ENCODE results near the gene GIMAP1. TPM values are rescaled to one million over a fixed set of nuclear protein-coding genes. Genes with fewer than 3 reads are reported as not detected.

GIMAP1 gene
- total RNA-seq, 1 donor from 2014 or later, result 5.2 TPM

- Histone ChIP-seq H3K27me3 (no peaks in the 10 kb centered on the region), H3K27ac (no peak overlapping the region), H3K9me3 (no peaks in the 10 kb centered on the region), H3K4me1 (no peaks in the 10 kb centered on the region), H3K36me3 (no peaks in the 10 kb centered on the region), H3K4me3 (no peak overlapping the region)
- DNase-seq (ENCODE audit: extremely low spot score in 2 of 2), result no peak
- intact Hi-C loops (cut with DNase I), result no loop called here
- TF ChIP-seq POLR2A (IDR thresholded peaks at IDR 0.05), result no peak
- no peak for TF ChIP-seq POLR2AphosphoS5 (IDR thresholded peaks at IDR 0.05; ENCODE audit: insufficient read depth in 1 of 2, low read depth in 1 of 2)
- no peak for TF ChIP-seq CTCF (IDR thresholded peaks at IDR 0.05)
Observed at GRCh38 chr7:150728011-150728410, 11.6 kb downstream of the GIMAP1 start.

- intact Hi-C loops (cut with DNase I), result no loop called here
- H3K4me3 ChIP-seq, result no peak overlapping the region
Observed at GRCh38 chr7:150728609-150729008, 12.2 kb downstream of the GIMAP1 start.

GRCh38 chr7:150731916-150732315 is 15.5 kb downstream of the GIMAP1 start:
- no peaks in the 10 kb centered on the region for H3K36me3 ChIP-seq
- no peaks in the 10 kb centered on the region for H3K27me3 ChIP-seq
- no peak for DNase-seq (ENCODE audit: extremely low spot score in 2 of 2)
- no peak overlapping the region for H3K4me3 ChIP-seq
- H3K4me1 ChIP-seq, result no peaks in the 10 kb centered on the region
- intact Hi-C loops (cut with DNase I), result no loop called here
- no peak for TF ChIP-seq POLR2A (IDR thresholded peaks at IDR 0.05)
- TF ChIP-seq CTCF (IDR thresholded peaks at IDR 0.05), result no peak
- no peak for TF ChIP-seq POLR2AphosphoS5 (IDR thresholded peaks at IDR 0.05; ENCODE audit: insufficient read depth in 1 of 2, low read depth in 1 of 2)
- no peak overlapping the region for H3K27ac ChIP-seq
- H3K9me3 ChIP-seq, result no peaks in the 10 kb centered on the region

More at GRCh38 chr7:150728609-150729008, 12.2 kb downstream of the GIMAP1 start:
- no peaks in the 10 kb centered on the region for H3K9me3 ChIP-seq
- H3K27ac ChIP-seq, result no peak overlapping the region
- no peak for TF ChIP-seq POLR2A (IDR thresholded peaks at IDR 0.05)
- TF ChIP-seq CTCF (IDR thresholded peaks at IDR 0.05), result no peak
- H3K36me3 ChIP-seq, result no peaks in the 10 kb centered on the region
- H3K4me1 ChIP-seq, result no peaks in the 10 kb centered on the region
- no peak for DNase-seq (ENCODE audit: extremely low spot score in 2 of 2)
- H3K27me3 ChIP-seq, result no peaks in the 10 kb centered on the region

- Histone ChIP-seq H3K4me3 (no peak overlapping the region), H3K27ac (no peak overlapping the region), H3K4me1 (no peaks in the 10 kb centered on the region), H3K27me3 (no peaks in the 10 kb centered on the region), H3K9me3 (no peaks in the 10 kb centered on the region), H3K36me3 (no peaks in the 10 kb centered on the region)
- peak in 1 of 2 donors; percentile 82 for DNase-seq (ENCODE audit: extremely low spot score in 2 of 2)
- no peak for TF ChIP-seq CTCF (IDR thresholded peaks at IDR 0.05)
- no peak for TF ChIP-seq POLR2AphosphoS5 (IDR thresholded peaks at IDR 0.05; ENCODE audit: insufficient read depth in 1 of 2, low read depth in 1 of 2)
- no peak for TF ChIP-seq POLR2A (IDR thresholded peaks at IDR 0.05)
- intact Hi-C loops (cut with DNase I), result no loop called here
Observed at GRCh38 chr7:150732786-150733481, 16.5 kb downstream of the GIMAP1 start.

GRCh38 chr7:150733482-150734095 is 17.2 kb downstream of the GIMAP1 start:
- H3K4me3 ChIP-seq, result no peak overlapping the region
- intact Hi-C loops (cut with DNase I), result no loop called here
- H3K27ac ChIP-seq, result no peak overlapping the region
- no peaks in the 10 kb centered on the region for H3K27me3 ChIP-seq
- H3K36me3 ChIP-seq, result no peaks in the 10 kb centered on the region
- DNase-seq (ENCODE audit: extremely low spot score in 2 of 2), result no peak
- H3K9me3 ChIP-seq, result no peaks in the 10 kb centered on the region
- TF ChIP-seq POLR2A (IDR thresholded peaks at IDR 0.05) (no peak), CTCF (IDR thresholded peaks at IDR 0.05) (no peak)
- H3K4me1 ChIP-seq, result no peaks in the 10 kb centered on the region
